CD4-positive, alpha-beta T cell (primary cell): Measurements from ENCODE around the gene FCRLA. TPM values are rescaled to one million over a fixed set of nuclear protein-coding genes. Genes with fewer than 3 reads are reported as not detected.

Source experiments
- total RNA-seq, 174 experiments: library from RNA in 2 of 174; stranded (reverse) in 2 of 174; gene quantifications; one replicate each; pipeline ENCODE4 v1.2.3 and lab custom pipeline; 2021 to 2026

Gene FCRLA
- total RNA-seq, 2 experiments from 2014 or later, result not detected

Other genes starting within 250 kb of the FCRLA start
- under 1 TPM; 0.63 to 0.89 TPM for gene FCGR2A, start 201.8 kb upstream of the FCRLA start, total RNA-seq
- gene HSPA6, start 182.7 kb upstream of the FCRLA start, total RNA-seq, result 1 to 10 TPM in 1 of 2 experiments, under 1 TPM in 1; 0.78 to 1.0 TPM
- gene FCGR3A, start 157.4 kb upstream of the FCRLA start, total RNA-seq, result under 1 TPM; 0.25 to 0.34 TPM
- not detected for gene FCGR3B, start 76.1 kb upstream of the FCRLA start, total RNA-seq
- under 1 TPM in 1 of 2 experiments, not detected in 1; 0.36 TPM for gene FCGR2B, start 44.1 kb upstream of the FCRLA start, total RNA-seq
- under 1 TPM in 1 of 2 experiments, not detected in 1; 0.11 TPM for gene FCRLB, start 14.3 kb downstream of the FCRLA start, total RNA-seq
- gene DUSP12, start 42.6 kb downstream of the FCRLA start, total RNA-seq, result 10 to 100 TPM; 20.3 to 23.0 TPM
- gene ATF6, start 59.1 kb downstream of the FCRLA start, total RNA-seq, result 10 to 100 TPM; 16.2 to 17.1 TPM